ENCODE results near the gene COPS6. TPM values are rescaled to one million over a fixed set of nuclear protein-coding genes. Genes with fewer than 3 reads are reported as not detected.

COPS6 gene
- total RNA-seq, 4 donors from 2014 or later = 22.3 to 42.7 (median 30.0) TPM

DNA sequence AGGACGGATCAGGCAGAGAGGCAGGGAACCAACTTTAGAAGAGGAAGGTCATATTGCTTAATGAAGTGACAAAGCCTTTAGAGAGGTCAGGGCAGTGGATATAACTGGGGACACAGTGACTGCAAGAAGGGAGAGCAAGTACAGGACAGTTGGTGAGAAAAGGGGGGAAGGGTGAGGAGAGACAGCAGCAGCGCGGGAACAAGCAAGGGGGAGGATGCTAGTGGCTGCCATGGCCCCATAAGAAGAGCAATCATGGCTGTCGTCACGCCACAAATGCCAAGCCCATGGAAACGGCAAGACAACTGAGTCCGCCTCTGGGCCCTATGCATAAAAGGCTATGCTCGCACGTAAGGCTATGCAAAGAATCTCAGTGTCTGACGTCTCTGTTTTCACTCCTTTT is 16.3 kb upstream of the COPS6 start:
- intact Hi-C loops (cut with DNase I; ENCODE audit: low total_unique reads) = no loop called here
- DNase-seq (ENCODE audit: low spot score in 2 of 2) = no peak
- no peak overlapping the region for H3K4me3 ChIP-seq (ENCODE audit: low read depth, poor library complexity, severe bottlenecking)
- TF ChIP-seq POLR2A (IDR thresholded peaks at IDR 0.05) = no peak
- TF ChIP-seq, protein P1, sequence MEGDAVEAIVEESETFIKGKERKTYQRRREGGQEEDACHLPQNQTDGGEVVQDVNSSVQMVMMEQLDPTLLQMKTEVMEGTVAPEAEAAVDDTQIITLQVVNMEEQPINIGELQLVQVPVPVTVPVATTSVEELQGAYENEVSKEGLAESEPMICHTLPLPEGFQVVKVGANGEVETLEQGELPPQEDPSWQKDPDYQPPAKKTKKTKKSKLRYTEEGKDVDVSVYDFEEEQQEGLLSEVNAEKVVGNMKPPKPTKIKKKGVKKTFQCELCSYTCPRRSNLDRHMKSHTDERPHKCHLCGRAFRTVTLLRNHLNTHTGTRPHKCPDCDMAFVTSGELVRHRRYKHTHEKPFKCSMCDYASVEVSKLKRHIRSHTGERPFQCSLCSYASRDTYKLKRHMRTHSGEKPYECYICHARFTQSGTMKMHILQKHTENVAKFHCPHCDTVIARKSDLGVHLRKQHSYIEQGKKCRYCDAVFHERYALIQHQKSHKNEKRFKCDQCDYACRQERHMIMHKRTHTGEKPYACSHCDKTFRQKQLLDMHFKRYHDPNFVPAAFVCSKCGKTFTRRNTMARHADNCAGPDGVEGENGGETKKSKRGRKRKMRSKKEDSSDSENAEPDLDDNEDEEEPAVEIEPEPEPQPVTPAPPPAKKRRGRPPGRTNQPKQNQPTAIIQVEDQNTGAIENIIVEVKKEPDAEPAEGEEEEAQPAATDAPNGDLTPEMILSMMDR (IDR thresholded peaks at IDR 0.05) = no peak
- WGBS, 2 donors = 96 to 98% methylated on average over 10 of the region's 10 CpGs

DNA sequence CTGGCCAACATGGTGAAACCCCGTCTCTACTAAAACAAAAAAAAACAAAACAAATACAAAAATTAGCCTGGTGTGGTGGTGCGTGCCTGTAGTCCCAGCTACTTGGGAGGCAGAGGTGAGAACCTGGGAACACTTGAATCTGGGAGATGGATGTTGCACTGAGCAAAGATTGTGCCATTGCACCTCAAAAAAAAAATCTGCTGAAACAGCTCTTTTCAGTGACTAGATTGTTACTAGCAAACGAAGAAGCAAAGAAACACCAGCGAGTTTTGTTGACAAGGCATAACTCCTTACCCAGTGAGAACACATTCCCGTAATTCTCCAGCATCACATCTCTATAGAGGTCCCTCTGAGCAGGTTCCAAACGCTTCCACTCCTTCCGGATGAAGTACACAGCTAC is 13.9 kb upstream of the COPS6 start:
- intact Hi-C loops (cut with DNase I; ENCODE audit: low total_unique reads) = no loop called here
- TF ChIP-seq, protein P1 (IDR thresholded peaks at IDR 0.05) = no peak
- TF ChIP-seq POLR2A (IDR thresholded peaks at IDR 0.05) = no peak
- 92 to 94% methylated on average over 7 of the region's 7 CpGs for WGBS, 2 donors
- no peak for DNase-seq (ENCODE audit: low spot score in 2 of 2)
- no peak overlapping the region for H3K4me3 ChIP-seq (ENCODE audit: low read depth, poor library complexity, severe bottlenecking)

DNA sequence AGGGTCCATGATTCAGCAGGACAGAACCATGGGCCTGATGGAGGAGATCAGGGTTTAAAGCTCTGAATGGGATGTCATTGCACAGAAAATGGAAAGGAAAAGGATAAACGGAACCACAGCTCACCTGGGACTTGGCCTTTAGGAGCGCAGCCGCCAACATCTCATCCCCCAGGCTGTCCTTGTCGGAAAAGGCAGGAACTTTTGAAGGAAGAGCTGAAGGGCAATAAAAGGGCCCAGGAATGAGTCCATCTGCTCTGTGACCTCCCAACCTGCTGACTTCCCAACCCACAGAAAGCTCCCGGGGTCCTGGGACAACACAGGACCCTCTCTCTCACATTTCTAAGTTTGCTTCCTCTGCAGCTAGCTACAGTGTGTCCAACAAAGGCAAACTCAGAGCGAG is 13.4 kb upstream of the COPS6 start:
- intact Hi-C loops (cut with DNase I; ENCODE audit: low total_unique reads) = no loop called here
- 93 to 97% methylated on average over 6 of the region's 6 CpGs for WGBS, 2 donors
- TF ChIP-seq, protein P1 (IDR thresholded peaks at IDR 0.05) = no peak
- no peak for TF ChIP-seq POLR2A (IDR thresholded peaks at IDR 0.05)
- DNase-seq (ENCODE audit: low spot score in 2 of 2) = no peak
- H3K4me3 ChIP-seq (ENCODE audit: low read depth, poor library complexity, severe bottlenecking) = no peak overlapping the region

DNA sequence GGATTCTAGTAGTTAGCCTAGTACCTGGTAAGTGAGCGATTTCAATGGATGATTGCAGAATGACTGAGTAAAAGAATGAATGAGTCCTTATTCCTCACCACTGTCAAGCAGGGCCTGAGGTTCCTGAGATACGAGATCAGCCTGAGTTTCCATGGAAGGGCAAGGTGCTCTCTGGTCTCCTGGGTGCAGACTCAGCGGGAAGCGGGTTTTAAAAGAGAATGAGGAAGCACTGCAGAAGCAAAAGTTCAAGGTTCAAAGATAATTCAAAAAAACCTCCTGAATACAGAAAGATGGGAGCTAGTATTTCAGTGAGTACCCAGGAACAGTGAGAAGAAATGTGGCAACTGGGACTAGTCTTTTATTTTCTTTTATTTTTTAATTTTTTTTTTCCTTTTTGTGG is 11.6 kb upstream of the COPS6 start:
- WGBS, 2 donors = 93 to 99% methylated on average over 4 of the region's 4 CpGs

DNA sequence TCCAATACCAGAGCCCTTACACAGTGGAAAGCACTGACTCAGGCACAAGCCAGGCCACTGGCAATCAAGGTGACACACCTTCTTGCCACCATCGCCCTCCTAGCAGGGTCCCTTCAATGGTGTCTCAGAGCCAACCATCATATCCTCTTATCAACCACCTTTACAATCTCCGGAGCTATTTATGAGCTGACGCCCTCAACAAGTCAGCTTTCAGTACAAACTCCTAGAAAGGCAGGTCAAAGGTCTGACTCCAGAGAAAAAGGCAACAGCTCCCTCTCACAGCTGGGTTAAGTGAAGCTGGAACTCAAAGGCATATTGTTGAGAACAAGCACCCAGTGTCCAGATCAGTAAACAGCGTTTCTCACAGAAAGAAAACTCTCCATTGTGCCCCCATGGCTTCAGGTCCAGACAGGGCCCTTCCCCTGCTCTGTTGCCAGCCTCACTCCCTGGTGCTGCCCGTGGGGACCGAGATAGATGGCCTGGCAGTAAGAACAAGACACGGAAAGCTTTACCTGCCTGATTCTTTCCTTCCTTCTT is 9.7 kb upstream of the COPS6 start:
- no peak overlapping the region for H3K4me3 ChIP-seq (ENCODE audit: low read depth, poor library complexity, severe bottlenecking)
- WGBS, 2 donors = 66 to 75% methylated on average over 7 of the region's 7 CpGs
- no peak for DNase-seq (ENCODE audit: low spot score in 2 of 2)
- TF ChIP-seq POLR2A (IDR thresholded peaks at IDR 0.05) = no peak
- TF ChIP-seq, protein P1 (IDR thresholded peaks at IDR 0.05) = no peak
- intact Hi-C loops (cut with DNase I; ENCODE audit: low total_unique reads) = no loop called here

More for the DNA sequence above, 11.6 kb upstream of the COPS6 start:
- intact Hi-C loops (cut with DNase I; ENCODE audit: low total_unique reads) = no loop called here
- DNase-seq (ENCODE audit: low spot score in 2 of 2) = no peak
- no peak overlapping the region for H3K4me3 ChIP-seq (ENCODE audit: low read depth, poor library complexity, severe bottlenecking)
- TF ChIP-seq, protein P1 (IDR thresholded peaks at IDR 0.05) = no peak

DNA sequence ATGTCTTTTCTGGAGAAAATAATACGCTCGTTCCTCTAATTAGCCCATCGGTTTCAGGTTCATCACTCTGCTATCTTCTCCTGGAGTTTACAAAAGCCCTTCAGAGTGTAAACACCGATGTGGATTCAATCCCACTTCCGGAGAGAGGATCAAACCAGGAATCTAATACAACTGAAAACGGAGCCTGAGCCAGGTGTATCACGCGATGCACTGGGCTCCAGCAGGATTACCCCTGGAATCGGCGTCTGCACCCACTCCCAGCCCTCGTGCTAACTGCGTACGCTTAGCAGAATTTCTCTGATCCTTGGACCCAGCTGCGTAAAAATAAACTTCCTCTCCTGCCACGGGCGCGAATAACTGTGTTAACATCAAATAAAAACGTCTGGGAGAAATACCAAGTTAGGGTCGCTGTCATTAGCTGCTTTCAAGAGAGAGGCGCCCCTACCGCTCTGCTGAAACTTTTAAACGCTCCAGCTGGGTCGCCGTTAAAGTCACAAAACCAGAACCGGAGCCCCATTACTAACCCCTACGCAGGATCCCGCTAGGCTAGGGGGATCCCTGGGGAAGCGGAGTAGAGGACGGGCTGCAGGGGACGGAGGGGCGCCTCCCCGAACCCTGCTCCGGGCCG is 7.7 kb upstream of the COPS6 start:
- intact Hi-C loops (cut with DNase I; ENCODE audit: low total_unique reads) = no loop called here
- no peak for DNase-seq (ENCODE audit: low spot score in 2 of 2)
- TF ChIP-seq, protein P1 (IDR thresholded peaks at IDR 0.05) = no peak
- TF ChIP-seq POLR2A (IDR thresholded peaks at IDR 0.05) = no peak
- peak overlapping the region; percentile 73 for H3K4me3 ChIP-seq (ENCODE audit: low read depth, poor library complexity, severe bottlenecking)
- 1% methylated on average over 34 of the region's 34 CpGs for WGBS, 2 donors
